GM20000 (cell line): ENCODE measurements around the gene PHACTR1.

Experiments used
- DNase-seq: peaks from one replicate; pipeline ENCODE4 v3.0.0; 2012; ENCODE audit warnings: low spot score
- TF ChIP-seq, protein P1 (sequence below): IDR thresholded peaks from 2 replicates; pipeline ENCODE4 v1.5.1; 2012; ENCODE audit warnings: mild to moderate bottlenecking, control low read depth; ENCODE audit errors: extremely low read depth, missing control alignments

Gene PHACTR1

DNA sequence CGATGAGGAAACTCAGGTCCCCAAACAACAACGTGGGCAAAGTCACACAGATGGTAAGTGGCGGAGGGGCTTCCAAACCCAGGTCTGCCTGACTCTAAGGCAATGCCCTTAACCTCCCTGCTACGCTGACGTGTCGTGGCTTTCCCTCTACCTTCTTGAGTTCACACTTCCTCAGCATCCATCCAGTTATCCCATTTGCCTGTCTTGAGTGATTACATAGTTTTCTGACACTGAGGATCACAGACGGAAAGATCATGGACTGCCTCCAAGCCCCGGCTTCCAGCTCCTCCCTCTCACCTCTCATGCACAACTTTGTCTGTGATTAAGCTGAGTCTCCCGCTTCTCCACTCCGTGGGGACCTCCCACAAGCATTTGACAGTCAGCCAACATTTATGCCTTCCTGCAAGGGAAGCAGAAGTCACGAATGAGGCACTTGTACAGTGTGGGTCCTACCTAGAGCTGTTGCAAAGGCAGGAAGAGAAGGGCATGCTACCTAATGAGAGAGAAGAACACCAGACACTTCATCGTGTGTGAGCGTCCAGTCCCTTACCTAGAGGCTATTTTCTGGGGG, 578.0 kb downstream of the PHACTR1 start:
- TF ChIP-seq, protein P1, sequence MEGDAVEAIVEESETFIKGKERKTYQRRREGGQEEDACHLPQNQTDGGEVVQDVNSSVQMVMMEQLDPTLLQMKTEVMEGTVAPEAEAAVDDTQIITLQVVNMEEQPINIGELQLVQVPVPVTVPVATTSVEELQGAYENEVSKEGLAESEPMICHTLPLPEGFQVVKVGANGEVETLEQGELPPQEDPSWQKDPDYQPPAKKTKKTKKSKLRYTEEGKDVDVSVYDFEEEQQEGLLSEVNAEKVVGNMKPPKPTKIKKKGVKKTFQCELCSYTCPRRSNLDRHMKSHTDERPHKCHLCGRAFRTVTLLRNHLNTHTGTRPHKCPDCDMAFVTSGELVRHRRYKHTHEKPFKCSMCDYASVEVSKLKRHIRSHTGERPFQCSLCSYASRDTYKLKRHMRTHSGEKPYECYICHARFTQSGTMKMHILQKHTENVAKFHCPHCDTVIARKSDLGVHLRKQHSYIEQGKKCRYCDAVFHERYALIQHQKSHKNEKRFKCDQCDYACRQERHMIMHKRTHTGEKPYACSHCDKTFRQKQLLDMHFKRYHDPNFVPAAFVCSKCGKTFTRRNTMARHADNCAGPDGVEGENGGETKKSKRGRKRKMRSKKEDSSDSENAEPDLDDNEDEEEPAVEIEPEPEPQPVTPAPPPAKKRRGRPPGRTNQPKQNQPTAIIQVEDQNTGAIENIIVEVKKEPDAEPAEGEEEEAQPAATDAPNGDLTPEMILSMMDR = no peak
- no peak for DNase-seq

DNA sequence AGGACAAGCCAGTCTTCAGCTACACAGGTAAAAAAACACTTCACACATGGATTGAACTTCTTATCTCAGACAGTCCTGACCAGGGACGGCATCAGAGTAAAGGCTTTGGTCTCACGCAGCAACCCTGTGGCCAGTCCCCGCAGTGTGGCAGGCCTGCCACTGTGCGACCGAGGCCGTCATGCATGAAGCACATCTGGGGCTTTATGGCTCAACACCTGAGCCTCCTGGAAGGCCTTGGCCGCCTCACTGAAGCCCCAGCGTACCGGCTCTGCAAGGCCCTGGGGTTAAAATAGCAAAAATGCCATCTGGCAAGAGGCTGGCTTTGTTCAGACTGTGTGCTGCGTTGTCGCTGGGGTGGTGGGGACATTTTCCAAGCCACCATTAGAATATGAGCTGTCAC, 579.0 kb downstream of the PHACTR1 start:
- TF ChIP-seq, protein P1 = no peak
- DNase-seq = no peak

DNA sequence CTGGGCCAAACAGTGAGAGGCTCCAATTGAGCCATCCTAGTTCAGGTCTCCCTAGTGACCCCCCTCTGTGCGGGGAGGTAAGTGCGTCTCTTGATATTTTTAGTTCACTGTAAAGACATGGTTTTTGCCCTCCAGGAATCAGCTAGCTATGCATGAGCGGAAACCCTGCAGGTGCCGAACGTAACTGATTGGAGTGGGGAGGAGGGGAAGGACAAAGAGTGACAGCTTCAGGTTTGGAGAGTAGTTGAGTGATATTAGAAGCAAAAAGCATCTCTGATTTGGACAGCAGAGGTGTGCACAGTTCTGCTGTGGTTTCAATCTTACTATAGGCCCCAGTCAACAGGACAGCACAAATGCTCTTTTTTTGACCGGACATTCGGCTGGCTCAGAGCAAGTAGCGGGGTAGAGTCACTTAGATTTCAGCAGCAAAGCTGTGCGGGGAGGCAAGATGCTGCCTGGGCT, 580.0 kb downstream of the PHACTR1 start:
- TF ChIP-seq, protein P1 = no peak

DNA sequence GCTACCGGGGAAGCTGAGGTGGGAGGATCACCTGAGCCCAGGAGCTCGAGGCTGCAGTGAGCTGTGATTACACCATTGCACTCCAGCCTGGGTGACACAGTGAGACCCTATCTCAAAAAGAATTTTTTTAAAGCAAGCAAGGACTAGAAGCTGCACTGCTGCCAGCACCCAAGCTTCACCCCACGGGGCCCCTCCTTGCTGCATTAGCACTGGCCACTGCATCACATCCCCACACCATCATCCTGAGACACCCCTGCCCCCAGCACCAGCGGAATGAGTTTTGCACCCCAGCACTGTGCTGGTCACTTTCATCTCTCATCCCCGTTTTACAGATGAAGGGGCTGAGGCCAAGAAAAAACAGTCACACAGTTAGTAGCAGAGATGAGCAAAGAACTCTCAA, 580.8 kb downstream of the PHACTR1 start:
- DNase-seq = no peak
- TF ChIP-seq, protein P1 = no peak

More for the DNA sequence above, 580.0 kb downstream of the PHACTR1 start:
- no peak for DNase-seq

DNA sequence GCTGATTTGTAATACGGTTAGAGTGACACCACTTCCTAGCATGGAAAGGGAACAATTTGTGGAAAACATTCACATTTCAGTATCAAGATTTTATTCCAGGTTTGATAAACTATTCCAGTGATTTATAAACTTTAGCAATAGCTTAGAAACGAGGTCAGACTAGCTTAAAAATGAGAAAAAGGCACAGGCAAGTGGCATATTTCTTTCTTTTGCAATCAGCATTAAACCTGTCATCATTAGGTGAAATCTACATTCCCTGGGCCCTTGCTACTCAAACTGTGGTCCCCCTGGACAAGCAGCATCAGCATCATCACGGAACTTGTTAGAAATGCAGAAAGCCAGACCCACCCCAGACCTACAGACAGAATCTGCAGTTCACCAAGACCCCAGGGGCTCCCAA, 581.9 kb downstream of the PHACTR1 start:
- DNase-seq = no peak

DNA sequence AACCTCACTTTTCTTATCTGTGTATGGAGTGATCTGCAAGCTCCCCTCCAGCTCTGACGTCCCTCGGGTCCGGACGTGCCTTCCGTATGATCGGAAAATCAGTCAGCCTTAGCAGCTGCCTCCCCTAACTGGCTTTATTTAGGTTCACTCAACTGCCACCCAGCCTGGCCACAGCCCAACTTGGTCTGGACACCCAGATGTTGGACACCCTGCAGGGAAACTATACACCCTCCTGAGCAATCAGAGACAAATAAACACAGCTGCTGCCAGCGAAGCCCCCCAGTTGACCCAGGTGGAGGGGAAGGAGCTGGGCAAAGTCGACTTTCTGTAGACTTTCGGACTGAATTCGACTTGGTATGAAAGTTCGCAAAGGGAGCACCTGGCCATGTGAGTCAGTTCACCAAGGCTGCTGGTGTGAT, 582.8 kb downstream of the PHACTR1 start:
- DNase-seq = no peak

More for the DNA sequence above, 581.9 kb downstream of the PHACTR1 start:
- TF ChIP-seq, protein P1 = no peak

DNA sequence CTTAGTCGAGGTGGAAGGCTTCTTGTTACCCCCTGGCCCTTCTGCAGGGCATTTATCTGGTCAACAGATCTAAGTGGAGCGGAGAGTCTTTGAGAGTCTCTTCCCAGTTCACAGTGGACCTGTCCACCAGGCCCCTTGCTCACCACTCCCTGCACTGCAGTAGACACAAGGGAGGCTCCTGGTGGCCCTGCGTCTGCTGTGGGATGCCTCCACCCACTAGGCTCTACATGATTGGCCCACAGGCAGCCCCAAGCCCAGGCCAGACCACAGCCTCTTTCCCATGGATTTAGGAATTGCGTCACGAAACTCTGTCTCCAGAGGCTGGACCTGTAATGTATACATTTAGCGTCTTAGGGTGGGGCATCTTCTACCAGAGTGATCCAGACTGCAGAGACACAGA, 583.4 kb downstream of the PHACTR1 start:
- TF ChIP-seq, protein P1 = no peak
- no peak for DNase-seq

More for the DNA sequence above, 582.8 kb downstream of the PHACTR1 start:
- TF ChIP-seq, protein P1 = no peak
